Thyroid gland (tissue), 4 donors: Measurements from ENCODE around the gene DUSP10. TPM values are rescaled to one million over a fixed set of nuclear protein-coding genes. Genes with fewer than 3 reads are reported as not detected.

Source experiments
- DNase-seq, 2 donors: peaks; one replicate each; pipeline ENCODE4 v3.0.0-alpha.2; 2019
- H3K27ac ChIP-seq, 3 donors: fragments of 200-600 bp; sonication (generic); 1 replicate in 2 of 3; 2 replicates in 1 of 3; pipeline ENCODE4 v1.5.1; 2016 to 2019; ENCODE audit warnings: mild to moderate bottlenecking in 1 of 3, moderate library complexity in 1 of 3
- H3K27me3 ChIP-seq: fragments of 200-600 bp; sonication (generic); one replicate; pipeline ENCODE4 v1.5.1; 2019
- H3K36me3 ChIP-seq, 2 donors: fragments of 200-600 bp; sonication (generic); one replicate each; pipeline ENCODE4 v1.5.1; 2016 to 2019
- H3K4me1 ChIP-seq, 2 donors: fragments of 200-600 bp; sonication (generic); one replicate each; pipeline ENCODE4 v1.5.1; 2017 to 2019
- H3K4me3 ChIP-seq, 3 donors: fragments of 200-600 bp; sonication (generic); replicated peaks in 1 of 3; 1 replicate in 2 of 3; 2 replicates in 1 of 3; pipeline ENCODE4 v1.5.1; 2016; ENCODE audit warnings: mild to moderate bottlenecking in 1 of 3
- H3K9me3 ChIP-seq: fragments of 200-600 bp; sonication (generic); one replicate; pipeline ENCODE4 v1.5.1; 2017
- POLR2A ChIP-seq, 2 donors: fragments of 450-650 bp; IDR thresholded peaks; one replicate each; pipeline ENCODE4 v1.6.1; 2017; ENCODE audit warnings: antibody characterized with exemption in 2 of 2, mild to moderate bottlenecking in 2 of 2, moderate library complexity in 1 of 2
- WGBS, 2 donors: methylation state at CpG; one replicate each; pipeline ENCODE4 v1.1.5; 2017; 5-methylcytosine and 5-hydroxymethylcytosine counted together
- intact Hi-C: fragments of 100-400 bp; cut with DNase I; formaldehyde crosslinking; loops from one replicate; pipeline ENCODE4 v1.15.1; 2023
- total RNA-seq, 4 donors: library from RNA; depleted of rRNA; stranded (reverse); fragments of >200 nt; gene quantifications; one replicate each; pipeline ENCODE4 v1.2.3, GENCODE V29; 2016
- TF ChIP-seq, protein P1 (sequence below), 6 experiments: fragments of 200-600 bp in 3 of 6; fragments of 450-650 bp in 3 of 6; sonication (generic) in 3 of 6; IDR thresholded peaks; one replicate each; pipeline ENCODE4 v1.5.1; 2016 to 2019; ENCODE audit warnings: antibody characterized with exemption in 6 of 6, mild to moderate bottlenecking in 2 of 6, inconsistent platforms in 1 of 6, moderate library complexity in 1 of 6

The DUSP10 gene
- total RNA-seq, 4 donors from 2014 or later: 7.2 to 13.8 (median 8.6) TPM

DNA sequence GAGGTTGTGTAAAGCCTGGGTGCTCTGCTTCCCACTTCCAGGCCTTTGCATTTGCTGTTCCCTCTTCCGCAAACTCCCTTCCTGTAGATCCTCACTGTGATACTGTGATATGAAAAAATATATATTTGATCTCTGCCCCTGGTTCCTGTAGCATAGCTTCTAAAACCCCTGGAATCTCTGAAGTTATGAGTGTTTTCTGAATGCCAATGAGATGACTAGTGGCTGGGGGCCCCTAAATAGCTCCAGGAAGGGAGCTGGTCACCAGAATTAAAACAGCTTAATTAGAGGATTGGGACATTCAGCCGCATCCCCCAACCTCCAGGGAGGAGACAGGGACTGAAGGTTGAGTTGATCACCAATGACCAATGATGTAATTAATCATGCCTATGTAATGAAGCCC, 21.9 kb downstream of the DUSP10 start:
- Histone ChIP-seq H3K4me1 (peaks cover 17 to 25% of the 10 kb centered on the region in 2 donors), H3K36me3 (no peaks in the 10 kb centered on the region), H3K27ac (no peak overlapping the region), H3K9me3 (no peaks in the 10 kb centered on the region), H3K27me3 (no peaks in the 10 kb centered on the region), H3K4me3 (no peak overlapping the region)
- intact Hi-C loops: no loop called here
- TF ChIP-seq, protein P1, sequence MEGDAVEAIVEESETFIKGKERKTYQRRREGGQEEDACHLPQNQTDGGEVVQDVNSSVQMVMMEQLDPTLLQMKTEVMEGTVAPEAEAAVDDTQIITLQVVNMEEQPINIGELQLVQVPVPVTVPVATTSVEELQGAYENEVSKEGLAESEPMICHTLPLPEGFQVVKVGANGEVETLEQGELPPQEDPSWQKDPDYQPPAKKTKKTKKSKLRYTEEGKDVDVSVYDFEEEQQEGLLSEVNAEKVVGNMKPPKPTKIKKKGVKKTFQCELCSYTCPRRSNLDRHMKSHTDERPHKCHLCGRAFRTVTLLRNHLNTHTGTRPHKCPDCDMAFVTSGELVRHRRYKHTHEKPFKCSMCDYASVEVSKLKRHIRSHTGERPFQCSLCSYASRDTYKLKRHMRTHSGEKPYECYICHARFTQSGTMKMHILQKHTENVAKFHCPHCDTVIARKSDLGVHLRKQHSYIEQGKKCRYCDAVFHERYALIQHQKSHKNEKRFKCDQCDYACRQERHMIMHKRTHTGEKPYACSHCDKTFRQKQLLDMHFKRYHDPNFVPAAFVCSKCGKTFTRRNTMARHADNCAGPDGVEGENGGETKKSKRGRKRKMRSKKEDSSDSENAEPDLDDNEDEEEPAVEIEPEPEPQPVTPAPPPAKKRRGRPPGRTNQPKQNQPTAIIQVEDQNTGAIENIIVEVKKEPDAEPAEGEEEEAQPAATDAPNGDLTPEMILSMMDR (IDR thresholded peaks at IDR 0.05): no peak
- no peak for DNase-seq
- 94 to 100% methylated on average over 2 of the region's 2 CpGs for WGBS, 2 donors

DNA sequence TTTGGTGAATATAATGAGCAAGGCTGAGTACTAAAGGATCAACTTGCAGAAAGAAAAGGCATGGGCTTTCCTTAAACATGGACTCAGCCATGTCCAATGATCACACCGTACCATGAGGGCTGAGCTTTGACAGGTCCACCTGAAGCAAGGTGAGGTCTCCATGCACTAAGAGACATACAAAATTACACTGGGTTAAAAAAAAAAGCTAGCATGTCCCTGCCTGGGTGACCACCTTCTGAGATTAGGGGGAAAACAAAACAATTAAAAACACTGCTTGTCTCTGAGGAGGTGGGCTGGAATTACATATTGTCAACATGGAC, 22.7 kb downstream of the DUSP10 start:
- DNase-seq: no peak
- peaks cover 17 to 21% of the 10 kb centered on the region in 2 donors for H3K4me1 ChIP-seq
- WGBS, 2 donors: 94 to 95% methylated on average over 1 of the region's 1 CpG
- H3K36me3 ChIP-seq: no peaks in the 10 kb centered on the region
- H3K4me3 ChIP-seq: no peak overlapping the region
- TF ChIP-seq POLR2A (IDR thresholded peaks at IDR 0.05): no peak
- TF ChIP-seq, protein P1 (IDR thresholded peaks at IDR 0.05): no peak
- no peaks in the 10 kb centered on the region for H3K9me3 ChIP-seq
- intact Hi-C loops: no loop called here
- H3K27ac ChIP-seq: no peak overlapping the region
- no peaks in the 10 kb centered on the region for H3K27me3 ChIP-seq

DNA sequence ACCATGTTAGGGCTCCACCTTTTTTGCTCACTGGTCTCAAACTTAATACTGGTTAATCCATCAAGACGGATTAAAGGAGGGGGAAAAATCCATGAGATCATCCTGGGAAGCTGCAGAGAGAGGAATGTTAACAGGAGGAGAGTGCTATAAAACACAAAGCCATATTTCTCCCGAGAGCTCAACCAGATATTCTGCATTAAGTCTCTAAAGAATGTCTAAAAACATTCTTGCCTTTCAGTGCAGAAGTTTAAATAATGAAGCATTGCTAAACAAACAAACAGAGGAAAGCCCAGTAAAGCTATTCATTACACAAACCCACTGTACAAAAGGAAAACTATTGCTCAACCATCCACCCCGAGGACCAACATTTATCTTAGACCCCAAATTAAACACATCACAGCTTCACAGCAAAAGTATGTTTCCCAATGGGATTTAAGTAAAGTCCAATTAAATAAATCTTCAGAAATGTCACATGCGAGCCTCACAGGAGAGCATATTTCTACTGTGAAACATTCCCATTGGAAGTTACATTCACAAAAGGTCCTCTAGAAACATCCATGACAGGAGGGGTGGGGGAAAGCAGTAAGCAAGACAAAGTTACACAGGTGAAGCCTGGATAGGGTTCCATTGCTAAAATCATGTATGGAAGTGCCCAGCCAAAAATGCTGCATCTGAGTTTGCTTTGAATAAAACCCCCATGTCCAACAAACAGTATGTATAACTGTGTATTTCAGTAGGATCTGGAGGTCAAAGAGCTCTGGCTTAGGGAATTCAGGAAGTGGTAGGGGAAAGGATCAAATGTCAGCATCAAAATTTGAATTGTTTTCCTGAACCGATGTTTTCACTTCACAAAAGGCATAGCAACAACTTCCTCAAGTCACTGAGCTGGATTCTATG, 23.3 kb downstream of the DUSP10 start:
- no peak overlapping the region for H3K4me3 ChIP-seq
- intact Hi-C loops: no loop called here
- no peaks in the 10 kb centered on the region for H3K27me3 ChIP-seq
- TF ChIP-seq, protein P1 (IDR thresholded peaks at IDR 0.05): no peak
- TF ChIP-seq POLR2A (IDR thresholded peaks at IDR 0.05): no peak
- no peak for DNase-seq
- peak overlapping the region in 1 of 3 donors; percentile 8 for H3K27ac ChIP-seq
- H3K36me3 ChIP-seq: no peaks in the 10 kb centered on the region
- 37 to 39% methylated on average over 5 of the region's 5 CpGs for WGBS, 2 donors
- no peaks in the 10 kb centered on the region for H3K9me3 ChIP-seq
- peaks cover 17 to 21% of the 10 kb centered on the region in 2 donors for H3K4me1 ChIP-seq

DNA sequence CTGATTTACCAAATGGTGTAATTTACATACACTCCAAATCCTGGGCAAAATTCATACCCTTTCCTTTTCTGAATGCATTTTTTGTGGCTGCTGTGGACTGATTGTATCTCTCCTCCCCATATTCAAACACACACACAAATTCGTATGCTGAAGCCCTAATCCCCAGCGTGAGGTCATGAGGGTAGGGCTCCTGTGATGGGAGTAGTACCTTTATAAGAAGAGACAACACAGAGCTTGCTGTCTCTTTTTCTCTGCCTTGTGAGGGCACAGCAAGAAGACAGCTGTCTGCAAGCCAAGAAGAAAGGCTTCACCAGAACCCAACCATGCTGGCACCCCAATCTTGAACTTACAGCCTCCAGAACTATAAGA, 24.4 kb downstream of the DUSP10 start:
- WGBS, 2 donors: 90 to 93% methylated on average over 2 of the region's 2 CpGs
- TF ChIP-seq POLR2A (IDR thresholded peaks at IDR 0.05): no peak
- TF ChIP-seq, protein P1 (IDR thresholded peaks at IDR 0.05): no peak
- DNase-seq: no peak
- Histone ChIP-seq H3K27me3 (no peaks in the 10 kb centered on the region), H3K9me3 (no peaks in the 10 kb centered on the region), H3K4me1 (peaks cover 17 to 21% of the 10 kb centered on the region in 2 donors), H3K4me3 (no peak overlapping the region), H3K27ac (no peak overlapping the region), H3K36me3 (no peaks in the 10 kb centered on the region)
- intact Hi-C loops: no loop called here

DNA sequence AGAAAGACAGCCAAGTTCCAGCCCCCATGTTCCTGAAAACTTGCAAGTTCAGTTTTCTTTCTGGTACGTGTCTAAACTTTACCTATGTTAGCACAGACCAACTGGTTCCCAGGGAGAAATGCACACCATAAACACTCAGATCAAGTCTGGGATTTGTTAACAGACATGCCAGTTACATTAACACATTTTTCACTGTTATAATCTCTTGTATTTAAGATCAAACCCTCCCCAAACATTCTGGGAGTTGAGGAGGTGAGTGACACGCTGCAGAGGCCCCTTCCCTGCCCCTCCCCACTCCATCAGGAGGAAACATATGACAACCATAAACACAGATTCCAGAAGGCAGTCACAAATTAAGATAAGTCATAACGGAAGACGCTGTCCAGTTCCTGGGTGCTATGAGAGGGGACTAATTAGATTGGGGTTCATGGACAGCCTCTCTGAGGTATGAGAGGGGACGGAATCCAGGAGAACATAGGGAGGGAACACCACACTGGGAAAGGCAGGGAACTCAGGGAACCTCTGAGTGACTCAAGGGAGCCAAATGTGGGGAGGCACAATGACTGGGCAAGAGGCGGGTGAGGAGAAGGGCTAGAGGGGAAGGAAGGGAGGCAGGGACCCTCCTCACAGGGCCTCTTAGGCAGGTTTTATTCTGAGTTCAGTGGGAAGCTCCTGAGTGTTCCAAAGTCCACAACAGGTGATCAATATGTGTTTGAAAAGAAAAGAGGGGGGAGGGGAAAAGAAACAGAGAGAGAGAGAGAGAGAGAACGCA, 25.0 kb downstream of the DUSP10 start:
- H3K9me3 ChIP-seq: no peaks in the 10 kb centered on the region
- intact Hi-C loops: no loop called here
- no peaks in the 10 kb centered on the region for H3K27me3 ChIP-seq
- DNase-seq: no peak
- H3K27ac ChIP-seq: no peak overlapping the region
- TF ChIP-seq, protein P1 (IDR thresholded peaks at IDR 0.05): no peak
- no peak for TF ChIP-seq POLR2A (IDR thresholded peaks at IDR 0.05)
- H3K36me3 ChIP-seq: no peaks in the 10 kb centered on the region
- H3K4me3 ChIP-seq: no peak overlapping the region
- WGBS, 2 donors: 89 to 90% methylated on average over 7 of the region's 7 CpGs
- H3K4me1 ChIP-seq: peaks cover 17 to 21% of the 10 kb centered on the region in 2 donors
